Measurements from ENCODE around the gene IGF1R. TPM values are rescaled to one million over a fixed set of nuclear protein-coding genes. Genes with fewer than 3 reads are reported as not detected.

IGF1R gene
- total and polyA plus RNA-seq, 7 donors: 1.2 to 130 (median 39.6) TPM

- H3K36me3 ChIP-seq: no peaks in the 10 kb centered on the region
- H3K4me3 ChIP-seq: no peak overlapping the region
- H3K4me1 ChIP-seq: peaks cover 0 to 52% (median 40%) of the 10 kb centered on the region in 4 donors
- H3K27me3 ChIP-seq: no peaks in the 10 kb centered on the region
- no peak for DNase-seq
- intact Hi-C loops (cut with DNase I): no loop called here
- no peak for TF ChIP-seq EP300 (IDR thresholded peaks at IDR 0.05)
- no peak for TF ChIP-seq CTCF (IDR thresholded peaks at IDR 0.05)
- TF ChIP-seq POLR2AphosphoS5 (IDR thresholded peaks at IDR 0.05): no peak
- TF ChIP-seq POLR2A (IDR thresholded peaks at IDR 0.05): no peak
- no peaks in the 10 kb centered on the region for H3K9me3 ChIP-seq
- peak overlapping the region in 2 of 4 donors; percentile 29 to 44 for H3K27ac ChIP-seq
- 24 to 69% methylated on average over 3 of the region's 3 CpGs for WGBS, 2 donors
Measured at GRCh38 chr15:98785431-98785806, 137.1 kb downstream of the IGF1R start.

- Histone ChIP-seq H3K9me3 (no peaks in the 10 kb centered on the region), H3K4me1 (peaks cover 0 to 52% (median 40%) of the 10 kb centered on the region in 4 donors), H3K36me3 (no peaks in the 10 kb centered on the region), H3K4me3 (no peak overlapping the region), H3K27ac (peak overlapping the region in 2 of 4 donors; percentile 29 to 44), H3K27me3 (no peaks in the 10 kb centered on the region)
- intact Hi-C loops (cut with DNase I): no loop called here
- WGBS, 2 donors: 19 to 64% methylated on average over 9 of the region's 9 CpGs
- peak in 1 of 4 donors; percentile 48 for TF ChIP-seq POLR2AphosphoS5 (IDR thresholded peaks at IDR 0.05)
- TF ChIP-seq CTCF (IDR thresholded peaks at IDR 0.05): no peak
- DNase-seq: no peak
Measured at GRCh38 chr15:98785807-98786621, 137.7 kb downstream of the IGF1R start.

- H3K27me3 ChIP-seq: no peaks in the 10 kb centered on the region
- no peak for TF ChIP-seq CTCF (IDR thresholded peaks at IDR 0.05)
- no peak for TF ChIP-seq POLR2A (IDR thresholded peaks at IDR 0.05)
- no peak for TF ChIP-seq EP300 (IDR thresholded peaks at IDR 0.05)
- no peak for TF ChIP-seq POLR2AphosphoS5 (IDR thresholded peaks at IDR 0.05)
- intact Hi-C loops (cut with DNase I): no loop called here
- no peak for DNase-seq
- H3K4me3 ChIP-seq: no peak overlapping the region
- H3K36me3 ChIP-seq: no peaks in the 10 kb centered on the region
- peaks cover 0 to 52% (median 42%) of the 10 kb centered on the region in 4 donors for H3K4me1 ChIP-seq
- 87 to 92% methylated on average over 9 of the region's 9 CpGs for WGBS, 2 donors
- H3K9me3 ChIP-seq: no peaks in the 10 kb centered on the region
- peak overlapping the region in 1 of 4 donors; percentile 44 for H3K27ac ChIP-seq
Measured at GRCh38 chr15:98786717-98787116, 138.4 kb downstream of the IGF1R start.

- WGBS, 2 donors: 86 to 89% methylated on average over 2 of the region's 2 CpGs
- Histone ChIP-seq H3K36me3 (no peaks in the 10 kb centered on the region), H3K27ac (peak overlapping the region in 1 of 4 donors; percentile 44), H3K4me3 (no peak overlapping the region), H3K27me3 (no peaks in the 10 kb centered on the region), H3K9me3 (no peaks in the 10 kb centered on the region), H3K4me1 (peaks cover 0 to 52% (median 44%) of the 10 kb centered on the region in 4 donors)
- TF ChIP-seq CTCF (IDR thresholded peaks at IDR 0.05): no peak
- no peak for TF ChIP-seq POLR2A (IDR thresholded peaks at IDR 0.05)
- TF ChIP-seq POLR2AphosphoS5 (IDR thresholded peaks at IDR 0.05): no peak
- no peak for TF ChIP-seq EP300 (IDR thresholded peaks at IDR 0.05)
- DNase-seq: no peak
- intact Hi-C loops (cut with DNase I): no loop called here
Measured at GRCh38 chr15:98787194-98787593, 138.9 kb downstream of the IGF1R start.
